Body of pancreas (tissue), 4 donors: ENCODE measurements around the gene UGP2.

Experiments used
- CTCF ChIP-seq, 7 experiments: fragments of 450-650 bp in 4 of 7; fragments of 200-600 bp in 3 of 7; sonication (generic) in 3 of 7; IDR thresholded peaks; one replicate each; pipeline ENCODE4 v1.5.1; 2016 to 2019; ENCODE audit warnings: antibody characterized with exemption in 7 of 7
- POLR2A ChIP-seq, 3 donors: fragments of 450-650 bp; IDR thresholded peaks; one replicate each; pipeline ENCODE4 v1.6.1; 2016; ENCODE audit warnings: antibody characterized with exemption in 3 of 3, mild to moderate bottlenecking in 2 of 3

GRCh38 chr2:63903003-63903402 is 61.3 kb downstream of the UGP2 start:
- TF ChIP-seq POLR2A (IDR thresholded peaks at IDR 0.05): no peak
- TF ChIP-seq CTCF (IDR thresholded peaks at IDR 0.05): no peak
